Heart left ventricle (tissue), 13 donors: ENCODE data around the gene TNS1.

Experiments used
- CTCF ChIP-seq, 12 donors: fragments of 200-600 bp; sonication (generic) in 4 of 12; IDR thresholded peaks; one replicate each; pipeline versions ENCODE4 v1.5.0 to v1.8.0; 2018 to 2022; ENCODE audit warnings: antibody characterized with exemption in 12 of 12, mild to moderate bottlenecking in 5 of 12
- POLR2A ChIP-seq, 2 donors: fragments of 450-650 bp; IDR thresholded peaks; one replicate each; pipeline ENCODE4 v1.6.1; 2017; ENCODE audit warnings: antibody characterized with exemption in 2 of 2, mild to moderate bottlenecking in 2 of 2, moderate library complexity in 2 of 2
- donor health status: ischemic (EF 13 %, LVEDD 7.1; RV severe dilation, severe dysfunction).
- donor health status: DM: no; HTN: yes; CAD: no.
- donor health status: DM: no; HTN: no; CAD: no.
- donor health status: ischemic (EF 25% LVEDD 6.9; RV normal size, moderate dysfunction).
- donor health status: ischemic (EF 25% LVEDD 5.7; RV mildly dilated, moderate dysfunction).
- donor health status: ischemic (EF 35%, LVEDD 5.7; RV mildly dilated, moderate dysfunction).
- donor health status: nonischemic (EF 11% LVEDD 7.7; RV severe dilation, severe dysfunction).
- donor health status: DM: yes; HTN: yes; CAD: no.
- donor health status: PGD.
- donor health status: ischemic (EF 29% LVEDD 5.4; RV normal size, mild dysfunction).
- donor health status: nonischemic (EF 23%, LVEDD 6.1; RV moderate dilation, normal function).

- TF ChIP-seq CTCF (IDR thresholded peaks at IDR 0.05): no peak
- no peak for TF ChIP-seq POLR2A (IDR thresholded peaks at IDR 0.05)
These were observed 14.6 kb upstream of the TNS1 start for GRCh38 chr2:218017211-218018053.
